Stimulated activated CD8-positive, alpha-beta memory T cell treated with anti-CD3 and anti-CD28 coated beads, Interleukin-15, amount 100 ng/mL, for 24 hours (primary cell): ENCODE results near the gene C16orf74.

Source experiments
- DNase-seq: peaks from one replicate; pipeline ENCODE4 v3.0.0-alpha.2; 2020; ENCODE audit warnings: low read depth

C16orf74 gene

DNA sequence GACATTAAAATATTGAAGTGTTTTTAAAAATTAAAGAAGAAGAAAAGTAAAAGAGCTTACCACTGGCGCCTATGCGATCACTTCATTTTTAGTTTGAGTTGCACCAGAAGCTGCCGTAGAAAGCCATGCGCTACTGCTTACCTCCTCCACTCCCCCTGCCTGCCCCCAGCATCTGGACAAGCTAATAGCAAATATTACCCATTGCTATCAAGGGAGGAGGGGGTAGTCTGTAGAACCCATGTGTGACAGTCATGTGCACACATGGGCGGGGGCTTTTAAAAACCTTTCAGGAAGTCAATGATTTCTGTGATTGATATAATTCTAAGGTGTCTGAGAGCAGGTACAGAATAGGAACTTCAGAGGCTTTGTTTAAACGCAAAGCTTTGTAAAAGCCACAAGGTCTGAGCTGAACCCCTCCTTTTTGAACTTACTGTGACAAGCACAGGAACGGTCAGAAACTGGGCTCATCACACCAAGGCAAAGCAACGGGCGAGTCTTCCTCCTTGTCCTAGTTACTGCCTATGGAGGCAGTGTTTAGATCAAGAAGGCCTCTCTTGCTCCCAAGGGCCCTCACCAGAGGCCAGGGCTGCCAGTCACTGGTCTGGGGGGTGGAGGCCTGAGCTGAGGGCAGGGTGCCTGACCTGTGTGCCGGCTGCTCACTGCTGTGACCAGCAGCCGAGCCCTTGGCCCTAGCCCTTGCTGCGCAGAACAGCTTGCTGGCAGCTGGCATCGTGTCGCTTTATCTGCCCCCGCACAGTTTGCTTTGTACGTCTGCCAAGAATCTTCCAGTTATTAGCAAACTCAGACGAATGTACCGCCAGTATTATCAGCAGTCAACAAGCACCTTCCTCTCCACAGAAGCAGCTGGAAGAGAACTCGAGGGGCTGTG, 77.1 kb downstream of the C16orf74 start:
- DNase-seq = no peak

DNA sequence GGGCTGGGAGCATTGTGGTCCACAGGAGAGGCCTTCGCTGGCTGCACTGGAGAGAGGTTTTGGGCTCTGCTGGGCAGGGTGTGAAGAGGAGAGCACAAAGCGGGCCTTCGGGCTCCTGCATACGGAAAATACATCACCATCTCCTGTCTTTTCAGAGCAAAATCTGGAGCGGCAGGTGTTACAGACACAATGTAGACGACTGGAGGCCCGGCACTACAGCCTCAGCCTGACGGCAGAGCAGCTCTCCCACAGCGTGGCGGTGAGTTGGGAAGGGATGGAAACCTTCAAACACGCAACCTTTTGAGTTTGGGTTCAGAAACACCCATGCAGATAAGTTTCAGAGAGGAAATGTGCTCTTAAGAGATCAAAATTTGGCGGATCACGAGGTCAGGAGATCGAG, 80.1 kb downstream of the C16orf74 start:
- DNase-seq = no peak

DNA sequence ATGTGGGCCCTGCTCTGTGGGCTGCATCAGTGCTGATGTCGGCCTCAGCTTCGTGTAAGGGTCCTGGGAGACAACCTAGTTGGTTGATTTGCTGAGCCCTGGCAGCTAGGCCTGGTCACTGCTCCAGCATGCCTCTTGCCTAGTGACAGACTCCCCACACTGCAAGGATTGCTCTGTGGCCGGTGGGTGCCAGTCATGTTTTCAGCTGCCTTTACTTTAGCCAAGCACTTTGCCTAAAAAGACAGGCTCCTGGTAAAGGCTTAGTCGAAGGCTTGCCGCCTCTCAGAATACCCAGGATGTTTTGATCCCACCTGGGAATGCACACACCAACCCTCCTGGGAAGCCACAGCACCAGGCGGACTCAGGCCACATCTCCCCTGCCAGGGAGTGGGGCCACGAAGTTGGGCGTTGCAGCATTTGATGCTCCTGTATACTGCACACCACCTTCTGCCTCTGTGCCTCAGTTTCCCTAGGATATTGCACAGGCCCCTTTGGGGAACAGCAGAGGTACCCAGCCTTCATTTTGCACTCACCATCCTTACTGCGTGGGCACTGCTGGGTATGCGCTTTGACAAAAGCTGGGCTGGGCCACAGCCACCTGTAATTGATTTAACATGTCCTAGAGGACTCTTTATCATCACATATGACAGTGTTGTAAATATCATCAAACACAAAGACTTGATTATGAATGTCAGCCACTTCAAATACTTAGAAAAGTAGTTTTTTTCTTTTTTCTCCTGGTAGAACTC, 82.0 kb downstream of the C16orf74 start:
- DNase-seq = no peak

DNA sequence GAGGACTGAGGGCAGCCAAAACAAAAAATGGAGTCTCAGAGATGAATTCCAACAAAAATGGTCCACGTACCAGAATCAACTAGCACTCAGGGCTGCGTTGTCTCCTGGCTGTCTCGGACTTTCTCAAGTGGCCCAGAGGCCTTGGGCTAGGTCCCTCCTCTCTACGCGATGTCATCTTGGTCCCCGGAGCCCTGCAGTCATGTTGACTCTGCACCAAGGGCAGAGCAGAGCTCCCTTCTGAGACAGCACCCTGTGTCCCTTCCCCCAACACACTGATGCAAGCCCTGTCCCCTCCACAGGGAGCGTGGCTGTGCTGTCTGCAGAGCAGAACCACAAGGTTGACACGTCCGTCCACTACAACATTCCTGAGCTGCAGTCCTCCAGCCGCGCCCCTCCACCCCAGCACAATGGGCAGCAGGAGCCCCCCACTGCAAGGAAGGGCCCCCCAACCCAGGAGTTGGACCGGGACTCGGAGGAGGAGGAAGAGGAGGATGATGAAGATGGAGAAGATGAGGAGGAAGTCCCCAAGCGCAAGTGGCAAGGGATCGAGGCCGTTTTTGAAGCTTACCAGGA, 83.0 kb downstream of the C16orf74 start:
- DNase-seq = no peak

DNA sequence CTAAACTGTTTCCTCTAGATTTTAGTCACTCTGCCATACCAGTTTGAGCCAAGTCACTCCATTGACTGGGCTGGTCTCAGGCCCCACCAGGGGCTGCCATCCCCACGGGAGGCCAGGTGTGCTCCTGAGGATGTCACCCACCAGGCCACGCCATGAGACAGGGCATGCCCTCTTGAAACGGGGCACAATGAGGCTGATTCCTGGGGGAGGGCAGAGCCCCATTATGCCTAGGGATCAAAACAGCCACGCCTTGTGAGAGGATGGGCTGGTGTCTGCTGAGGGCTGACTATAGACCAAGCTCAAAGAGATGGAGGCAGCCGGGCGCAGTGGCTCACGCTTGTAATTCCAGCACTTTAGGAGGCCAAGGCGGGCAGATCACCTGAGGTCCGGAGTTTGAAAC, 83.6 kb downstream of the C16orf74 start:
- DNase-seq = no peak

DNA sequence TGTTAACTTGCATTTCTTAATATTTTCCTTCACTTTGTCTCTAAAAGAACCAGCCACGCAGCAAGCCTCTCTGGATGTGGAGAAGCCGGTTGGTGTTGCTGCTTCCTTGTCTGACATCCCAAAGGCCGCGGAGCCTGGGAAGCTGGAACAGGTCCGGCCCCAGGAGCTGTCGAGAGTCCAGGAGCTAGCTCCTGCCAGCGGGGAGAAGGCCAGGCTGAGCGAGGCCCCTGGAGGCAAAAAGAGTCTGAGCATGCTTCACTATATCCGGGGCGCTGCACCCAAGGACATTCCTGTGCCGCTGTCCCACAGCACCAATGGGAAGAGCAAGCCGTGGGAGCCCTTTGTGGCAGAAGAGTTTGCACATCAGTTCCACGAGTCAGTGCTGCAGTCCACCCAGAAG, 85.0 kb downstream of the C16orf74 start:
- no peak for DNase-seq

DNA sequence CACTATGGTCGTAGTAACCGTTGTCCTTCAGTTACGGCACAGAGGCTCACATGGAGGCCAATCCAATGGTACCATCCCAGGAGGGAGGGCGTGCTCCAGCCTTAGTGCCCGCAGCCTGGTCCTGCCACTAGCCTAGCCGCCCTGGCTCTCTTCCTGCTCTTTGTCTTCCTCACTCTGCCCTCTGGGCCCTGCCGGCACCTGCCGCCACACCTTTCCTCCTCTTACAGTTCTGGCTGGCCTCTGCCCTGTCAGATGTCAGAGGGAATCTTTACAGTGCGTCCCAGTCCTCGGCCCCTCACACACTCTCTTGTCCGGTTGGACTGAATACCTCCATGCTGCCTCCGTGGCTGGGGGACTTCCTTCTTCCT, 85.5 kb downstream of the C16orf74 start:
- no peak for DNase-seq

DNA sequence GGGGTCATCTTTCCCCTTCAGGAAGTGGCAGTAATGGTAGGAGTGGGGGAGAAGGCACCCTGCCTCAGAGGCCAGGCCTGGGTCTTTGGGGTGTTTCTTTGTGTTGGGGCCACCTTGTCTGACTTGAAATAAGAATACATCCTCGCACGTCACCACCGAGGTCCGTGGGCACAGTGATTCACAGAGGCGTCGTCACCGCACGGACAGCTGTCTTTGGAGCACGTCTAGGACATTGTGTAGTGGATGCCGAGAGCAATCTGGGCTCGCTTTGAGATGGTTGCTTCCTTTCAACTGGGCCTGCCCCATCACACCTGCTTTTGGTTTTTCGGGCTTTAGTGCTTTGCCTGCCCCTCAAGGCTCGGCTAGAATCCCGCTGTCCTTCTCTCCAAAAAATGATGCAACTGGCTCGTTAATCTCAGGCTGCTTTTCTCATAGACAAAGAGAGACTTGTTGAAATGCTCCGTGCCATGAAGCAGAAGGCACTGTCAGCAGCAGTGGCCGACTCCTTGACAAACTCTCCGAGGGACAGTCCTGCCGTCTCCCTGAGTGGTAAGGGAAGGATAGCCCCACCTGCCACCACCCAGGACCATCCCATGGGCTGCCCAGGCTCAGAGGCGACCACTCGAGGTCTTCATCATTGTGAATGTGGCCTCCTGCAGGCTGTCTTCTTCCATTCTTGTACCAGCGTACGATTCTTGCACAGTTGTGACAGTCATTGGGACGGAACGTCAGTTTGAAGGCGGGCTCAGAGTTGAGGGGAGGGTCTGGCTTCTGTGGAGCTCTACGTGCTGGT, 86.1 kb downstream of the C16orf74 start:
- DNase-seq = no peak

DNA sequence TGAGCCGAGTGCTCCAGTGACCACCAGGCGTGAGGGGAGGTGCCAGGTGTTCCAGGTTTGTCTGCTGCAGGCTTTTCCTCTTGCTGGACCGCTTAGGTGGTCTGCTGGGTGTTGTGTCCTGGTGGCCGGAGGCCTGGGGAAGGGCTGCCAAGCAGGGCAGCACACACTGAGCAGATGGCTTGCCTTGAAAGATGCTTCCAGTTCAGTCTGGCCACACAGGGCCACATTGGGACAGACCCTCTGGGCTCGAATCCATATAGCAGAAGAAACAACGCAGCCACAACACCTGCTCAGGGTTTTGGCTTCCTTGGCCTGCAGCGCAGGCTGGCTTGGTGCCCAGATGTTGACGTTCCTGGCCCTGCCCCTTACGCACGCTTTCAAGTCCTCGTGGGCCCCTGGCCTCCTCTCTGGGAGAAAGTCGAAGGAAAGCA, 87.0 kb downstream of the C16orf74 start:
- no peak for DNase-seq

DNA sequence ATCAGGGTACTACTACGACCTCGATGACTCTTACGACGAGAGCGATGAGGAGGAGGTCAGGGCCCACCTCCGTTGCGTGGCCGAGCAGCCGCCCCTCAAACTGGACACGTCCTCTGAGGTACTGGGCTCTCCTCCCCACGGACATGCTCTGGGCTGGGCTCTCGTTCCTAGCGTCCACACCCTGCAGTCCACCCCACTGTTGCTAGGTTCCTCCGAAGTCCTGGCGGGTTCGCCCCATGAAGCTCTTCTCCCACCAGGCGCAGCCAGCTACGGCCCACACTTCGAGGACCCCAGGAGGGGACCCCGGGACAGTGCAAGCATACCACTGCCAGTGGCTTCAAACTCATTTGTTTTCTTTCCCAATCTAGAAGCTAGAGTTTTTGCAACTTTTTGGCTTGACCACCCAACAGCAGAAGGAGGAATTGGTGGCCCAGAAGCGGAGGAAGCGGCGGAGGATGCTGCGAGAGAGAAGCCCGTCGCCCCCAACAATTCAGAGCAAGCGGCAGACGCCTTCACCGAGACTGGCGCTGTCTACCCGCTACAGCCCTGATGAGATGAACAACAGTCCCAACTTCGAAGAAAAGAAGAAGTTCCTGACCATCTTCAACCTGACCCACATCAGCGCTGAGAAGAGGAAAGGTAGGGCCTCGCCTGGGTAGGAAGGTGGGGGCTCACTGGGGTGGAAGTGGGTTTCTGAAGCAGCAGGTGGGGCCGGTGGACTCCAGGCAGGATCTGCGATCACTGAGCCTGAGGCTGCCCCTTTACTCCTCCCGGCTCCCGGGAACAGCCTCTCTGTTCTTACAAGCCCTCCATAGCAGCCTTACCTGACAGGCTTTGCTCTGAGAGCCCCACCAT, 87.7 kb downstream of the C16orf74 start:
- no peak for DNase-seq

DNA sequence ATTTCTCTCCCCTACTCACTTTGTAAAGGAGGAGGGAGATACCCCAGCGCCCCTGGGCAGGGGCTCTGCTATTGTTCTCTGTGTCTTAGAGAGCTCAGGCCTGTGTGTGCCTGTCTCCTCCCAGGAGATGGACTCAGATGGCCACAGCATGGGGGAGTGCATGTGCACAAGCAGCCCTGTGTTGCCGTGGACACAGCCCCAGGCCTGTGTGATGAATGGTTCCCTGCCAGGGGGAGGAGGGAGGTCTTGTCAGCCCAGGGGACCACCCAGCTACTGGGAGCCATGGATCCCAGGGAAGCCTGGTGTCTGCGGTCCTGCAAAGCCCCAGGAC, 88.4 kb downstream of the C16orf74 start:
- no peak for DNase-seq

DNA sequence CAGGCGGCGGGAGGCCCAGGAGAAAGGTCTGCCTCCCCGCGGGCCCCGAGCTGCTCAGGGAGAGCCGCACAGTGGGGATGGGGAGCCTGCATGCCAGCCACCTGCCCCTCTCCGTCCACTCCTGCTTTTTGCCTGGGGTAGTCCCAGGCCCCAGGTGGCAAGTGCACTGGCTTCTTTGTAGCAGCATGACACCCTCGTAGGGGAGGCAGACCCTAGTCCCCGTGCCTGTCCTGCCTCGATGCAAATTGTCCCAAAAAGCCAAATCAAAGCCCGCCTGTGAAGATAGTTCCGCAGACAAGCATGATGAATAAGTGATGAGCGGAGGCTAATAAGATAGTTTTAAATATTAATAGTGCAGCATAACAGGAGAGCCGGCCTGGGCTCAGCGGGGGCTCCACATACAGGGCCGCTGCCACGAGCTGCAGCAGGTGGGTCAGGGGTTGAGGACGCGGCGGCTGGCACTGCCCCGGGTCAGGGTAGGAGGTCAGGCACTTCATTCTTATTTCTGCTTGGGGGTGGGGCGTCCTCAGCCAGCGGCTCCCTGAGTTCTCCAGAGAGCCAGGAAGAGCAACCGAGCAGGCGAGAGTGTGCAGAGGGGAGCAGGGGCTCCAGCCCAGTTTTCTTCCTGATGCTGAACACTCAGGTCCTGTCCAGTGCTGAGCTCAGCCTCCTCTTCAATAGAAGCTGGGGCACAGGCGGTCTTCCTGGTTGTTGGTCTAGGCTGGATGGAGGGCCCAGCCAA, 89.0 kb downstream of the C16orf74 start:
- no peak for DNase-seq

DNA sequence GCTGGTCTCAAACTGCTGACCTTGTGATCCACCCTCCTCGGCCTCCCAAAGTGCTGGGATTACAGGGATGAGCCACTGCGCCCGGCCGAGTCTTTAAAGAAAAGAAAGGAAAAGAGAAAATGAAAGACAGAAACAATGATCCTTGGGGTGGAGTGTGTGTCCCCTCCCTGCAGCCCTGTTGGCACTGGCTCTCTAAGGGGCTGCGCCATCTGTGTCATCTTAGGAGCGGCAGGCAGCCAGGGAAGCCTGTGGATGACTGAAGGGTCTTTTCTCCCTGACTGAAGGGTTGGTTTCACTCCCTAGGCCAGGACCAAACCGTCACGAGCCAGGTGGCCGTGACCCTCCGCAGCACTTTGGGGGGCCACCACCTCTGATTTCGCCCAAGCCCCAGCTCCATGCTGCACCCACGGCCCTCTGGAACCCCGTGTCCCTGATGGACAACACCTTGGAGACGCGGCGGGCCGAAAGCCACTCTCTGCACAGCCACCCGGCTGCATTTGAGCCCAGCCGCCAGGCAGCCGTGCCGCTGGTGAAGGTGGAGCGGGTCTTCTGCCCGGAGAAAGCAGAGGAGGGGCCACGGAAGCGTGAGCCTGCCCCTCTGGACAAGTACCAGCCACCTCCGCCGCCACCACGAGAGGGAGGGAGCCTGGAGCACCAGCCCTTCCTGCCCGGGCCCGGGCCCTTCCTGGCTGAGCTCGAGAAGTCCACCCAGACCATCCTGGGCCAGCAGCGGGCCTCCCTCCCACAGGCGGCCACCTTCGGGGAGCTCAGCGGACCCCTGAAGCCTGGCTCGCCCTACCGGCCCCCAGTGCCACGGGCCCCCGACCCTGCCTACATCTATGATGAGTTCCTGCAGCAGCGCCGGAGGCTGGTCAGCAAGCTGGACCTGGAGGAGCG, 89.8 kb downstream of the C16orf74 start:
- no peak for DNase-seq

DNA sequence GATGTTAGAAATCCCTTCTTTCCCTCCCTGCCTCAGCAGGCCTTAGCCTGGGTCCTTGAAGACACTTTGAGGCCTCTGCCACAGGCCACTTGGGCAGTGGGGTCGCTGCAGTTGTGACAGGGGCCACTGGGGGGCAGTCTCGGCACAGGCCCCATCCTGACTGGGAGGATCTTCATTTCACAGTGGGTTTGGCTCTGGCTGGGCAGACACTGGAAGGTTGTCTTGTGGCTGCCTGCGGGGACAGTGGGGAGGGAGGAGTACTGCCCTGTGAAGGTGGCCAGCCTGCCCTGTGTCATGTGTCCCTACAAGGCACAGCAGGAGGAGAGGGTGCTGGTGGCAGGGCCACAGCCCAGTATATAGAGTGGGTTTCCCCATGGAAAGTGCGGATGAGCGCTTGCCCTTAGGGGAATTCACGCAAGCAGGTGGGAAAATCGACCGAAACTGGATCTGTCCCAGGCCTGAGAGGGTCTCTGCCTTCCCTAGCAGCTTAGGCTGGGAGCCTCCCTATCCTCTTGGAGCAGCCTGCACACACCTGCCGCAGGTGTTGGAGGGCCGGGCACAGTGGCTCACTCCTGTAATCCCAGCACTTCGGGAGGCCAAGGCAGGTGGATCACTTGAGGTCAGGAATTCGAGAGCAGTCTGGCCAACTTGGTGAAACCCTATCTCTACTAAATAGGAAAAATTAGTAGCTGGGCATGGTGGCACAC, 90.9 kb downstream of the C16orf74 start:
- DNase-seq = peak; percentile 37

DNA sequence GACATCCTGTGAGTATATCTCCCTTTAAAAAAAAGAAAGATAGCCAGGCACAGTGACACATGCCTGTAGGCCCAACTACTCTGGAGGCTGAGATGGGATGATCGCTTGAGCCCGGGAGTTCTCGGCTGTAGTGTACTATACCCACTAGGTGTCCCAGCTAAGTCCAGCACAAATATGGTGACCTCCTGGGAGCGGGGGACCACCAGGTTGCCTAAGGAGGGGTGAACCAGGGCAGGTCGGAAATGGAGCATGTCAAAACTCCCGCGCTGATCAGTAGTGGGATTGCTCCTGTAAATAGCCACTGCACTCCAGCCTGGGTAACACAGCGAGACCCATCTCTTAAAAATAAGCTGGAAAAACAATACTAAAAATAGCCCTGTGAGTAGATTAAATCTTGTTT, 91.6 kb downstream of the C16orf74 start:
- no peak for DNase-seq

DNA sequence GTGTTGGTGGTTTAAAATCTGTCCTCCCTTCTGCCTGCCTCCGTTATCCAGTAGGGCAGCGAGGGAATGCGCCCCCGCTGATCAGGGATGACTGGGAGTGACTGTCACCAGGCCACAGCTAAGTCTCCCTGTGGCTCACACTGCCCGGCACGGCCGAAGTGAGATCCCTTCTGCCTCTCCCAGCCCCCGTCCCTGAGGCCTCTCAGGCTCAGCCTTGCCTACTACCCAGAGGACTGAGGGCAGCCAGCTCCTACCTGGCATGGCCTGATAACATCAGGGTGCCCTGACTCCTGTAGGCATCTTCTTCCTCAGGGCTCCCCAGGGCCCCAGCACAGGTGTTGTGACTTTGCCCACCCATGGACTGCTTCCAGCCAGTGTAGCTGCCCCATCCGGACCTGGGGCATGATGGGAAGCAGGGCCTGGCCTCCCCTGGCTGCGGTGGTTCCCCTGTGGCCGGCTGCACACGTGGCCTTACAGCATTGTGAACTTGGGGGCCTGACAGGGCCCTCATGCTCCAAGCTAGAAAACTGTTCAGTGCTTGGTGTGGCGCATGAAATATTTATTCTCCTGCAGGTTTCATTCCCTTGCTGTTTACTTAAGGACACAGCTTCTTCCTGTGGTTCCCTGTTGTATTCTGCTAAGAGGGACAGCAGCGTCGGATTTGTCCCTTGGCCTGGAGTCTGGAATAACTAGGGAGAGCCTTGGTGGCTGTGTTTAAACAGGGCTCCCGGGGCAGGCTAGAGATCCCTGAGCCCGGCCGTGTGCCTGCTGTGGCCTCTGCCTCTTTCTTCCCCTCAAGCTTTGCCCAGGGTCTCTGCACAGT, 92.2 kb downstream of the C16orf74 start:
- no peak for DNase-seq

DNA sequence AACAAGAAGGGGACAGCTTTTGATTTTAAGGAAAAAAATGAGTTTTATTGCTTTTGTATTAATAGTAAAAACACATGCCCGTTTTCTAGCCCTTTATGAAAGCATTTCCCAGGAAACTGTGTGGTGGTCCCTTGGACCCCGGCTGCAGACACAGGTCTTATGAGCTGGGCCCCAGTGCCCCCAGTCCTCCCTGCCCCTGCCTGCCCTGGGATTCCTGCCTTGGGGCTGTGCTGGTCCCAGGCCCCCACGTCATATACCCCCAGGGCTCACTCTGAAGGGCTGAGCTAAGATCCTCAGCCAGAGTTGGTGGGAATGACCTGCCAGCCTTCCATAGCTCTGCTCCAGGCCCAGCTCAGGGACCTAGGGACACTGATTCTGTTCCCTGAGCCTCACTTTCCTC, 92.9 kb downstream of the C16orf74 start:
- no peak for DNase-seq
